Tibial artery (tissue), 4 donors: ENCODE data around the gene CKS2.

Experiments
- DNase-seq, 2 donors: peaks; one replicate each; pipeline ENCODE4 v3.0.0-alpha.2; 2019
- H3K27ac ChIP-seq, 2 donors: fragments of 200-600 bp; sonication (generic) in 1 of 2; 1 replicate in 1 of 2; 2 replicates in 1 of 2; pipeline ENCODE4 v1.5.1; 2018 to 2019; ENCODE audit warnings: mild to moderate bottlenecking in 1 of 2
- H3K27me3 ChIP-seq, 2 donors: fragments of 200-600 bp; sonication (generic) in 1 of 2; one replicate each; pipeline versions ENCODE4 v1.5.1 to v1.6.0; 2016 to 2019
- H3K36me3 ChIP-seq, 3 donors: fragments of 200-600 bp; sonication (generic) in 2 of 3; one replicate each; pipeline ENCODE4 v1.5.1; 2016 to 2019; ENCODE audit warnings: mild to moderate bottlenecking in 2 of 3
- H3K4me1 ChIP-seq, 4 donors: fragments of 200-600 bp; sonication (generic) in 2 of 4; 1 replicate in 3 of 4; 2 replicates in 1 of 4; pipeline ENCODE4 v1.5.1; 2016 to 2019
- H3K4me3 ChIP-seq, 2 donors: fragments of 200-600 bp; sonication (generic) in 1 of 2; 1 replicate in 1 of 2; 2 replicates in 1 of 2; pipeline ENCODE4 v1.5.1; 2018 to 2019; ENCODE audit warnings: mild to moderate bottlenecking in 2 of 2
- H3K9me3 ChIP-seq, 3 donors: fragments of 200-600 bp; sonication (generic) in 1 of 3; one replicate each; pipeline ENCODE4 v1.5.1; 2016 to 2019
- CTCF ChIP-seq, 2 experiments: fragments of 200-600 bp in 1 of 2; fragments of 450-650 bp in 1 of 2; IDR thresholded peaks; one replicate each; pipeline ENCODE4 v1.5.1; 2017 to 2019; ENCODE audit warnings: antibody characterized with exemption in 2 of 2, mild to moderate bottlenecking in 1 of 2, moderate library complexity in 1 of 2
- intact Hi-C: fragments of 100-400 bp; cut with DNase I; formaldehyde crosslinking; loops from one replicate; pipeline ENCODE4 v1.15.0; 2023; ENCODE audit warnings: low total_unique reads

Gene CKS2

DNA sequence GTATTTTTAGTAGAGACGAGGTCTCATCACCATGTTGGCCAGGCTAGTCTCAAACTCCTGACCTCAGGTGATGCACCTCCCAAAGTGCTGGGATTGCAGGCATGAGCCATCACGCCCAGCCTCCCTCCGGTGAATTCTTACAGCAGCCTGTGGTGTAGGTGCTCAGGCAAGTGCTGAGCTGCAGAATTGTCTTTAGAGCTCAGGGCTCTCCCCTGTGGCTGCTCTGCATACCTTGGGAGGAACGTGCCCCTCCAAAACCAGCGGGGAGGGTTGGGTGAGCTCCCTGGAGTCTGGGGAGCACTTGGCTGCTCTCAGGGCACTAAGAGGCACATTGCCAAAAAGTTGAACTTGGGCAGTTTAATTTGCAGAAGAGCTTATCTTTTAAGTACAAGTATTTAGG lies 36.7 kb downstream of the CKS2 start:
- H3K4me1 ChIP-seq: no peaks in the 10 kb centered on the region
- H3K27ac ChIP-seq: no peak overlapping the region
- no peaks in the 10 kb centered on the region for H3K27me3 ChIP-seq
- H3K4me3 ChIP-seq: no peak overlapping the region
- TF ChIP-seq CTCF (IDR thresholded peaks at IDR 0.05): no peak
- no peak for DNase-seq
- intact Hi-C loops: no loop called here
- peaks cover 75 to 98% (median 98%) of the 10 kb centered on the region in 3 donors for H3K36me3 ChIP-seq
- no peaks in the 10 kb centered on the region for H3K9me3 ChIP-seq

DNA sequence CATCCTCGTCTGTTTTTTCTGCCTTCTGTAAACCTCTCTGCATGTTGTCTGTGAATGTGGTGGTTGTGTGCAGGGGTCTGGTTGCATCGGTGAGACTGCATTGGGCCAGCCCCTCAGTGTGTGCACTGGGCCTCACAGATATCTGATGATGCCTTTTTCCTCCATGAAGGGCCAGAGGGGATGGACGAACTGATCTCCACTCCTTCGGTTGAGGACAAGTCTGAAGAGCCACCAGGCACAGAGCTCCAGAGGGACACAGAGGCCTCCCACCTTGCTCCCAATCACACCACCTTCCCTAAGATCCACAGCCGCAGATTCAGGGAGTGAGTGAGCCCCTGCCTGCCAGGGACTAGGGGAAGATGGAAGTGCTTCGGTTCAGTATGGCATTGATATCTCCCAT lies 38.6 kb downstream of the CKS2 start:
- no peak for TF ChIP-seq CTCF (IDR thresholded peaks at IDR 0.05)
- Histone ChIP-seq H3K36me3 (peaks cover 82 to 98% (median 98%) of the 10 kb centered on the region in 3 donors), H3K4me1 (no peaks in the 10 kb centered on the region), H3K4me3 (no peak overlapping the region), H3K27ac (no peak overlapping the region), H3K27me3 (no peaks in the 10 kb centered on the region), H3K9me3 (no peaks in the 10 kb centered on the region)
- intact Hi-C loops: no loop called here
- no peak for DNase-seq

DNA sequence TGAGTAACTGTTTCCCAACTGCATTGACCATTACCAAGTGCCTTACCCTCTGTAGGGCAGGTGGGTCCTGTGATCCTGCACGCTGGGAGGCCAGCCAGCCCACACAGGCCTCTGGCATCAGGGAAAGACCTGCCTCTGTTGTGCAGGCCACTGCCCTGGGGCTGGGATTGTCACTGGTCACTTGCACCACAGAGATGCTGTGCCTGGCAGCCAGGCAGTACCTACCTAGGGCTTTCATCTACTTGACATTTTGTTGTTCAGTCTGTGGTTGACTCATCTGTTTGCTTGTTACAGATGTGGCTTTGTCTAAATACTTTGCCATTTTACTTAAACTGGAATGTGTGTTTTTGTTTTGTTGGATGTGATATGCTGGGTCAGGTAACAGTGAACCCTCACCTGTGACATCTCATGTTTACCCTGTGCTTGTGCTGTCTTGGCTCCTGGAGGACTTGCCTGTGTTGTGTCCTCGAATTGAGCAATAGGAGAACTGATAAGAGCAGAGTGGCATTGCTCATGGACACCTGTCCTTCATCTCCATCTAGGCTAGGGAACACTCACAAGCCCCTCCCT lies 40.1 kb downstream of the CKS2 start:
- H3K27ac ChIP-seq: no peak overlapping the region
- H3K4me3 ChIP-seq: no peak overlapping the region
- H3K9me3 ChIP-seq: no peaks in the 10 kb centered on the region
- H3K27me3 ChIP-seq: no peaks in the 10 kb centered on the region
- no peak for TF ChIP-seq CTCF (IDR thresholded peaks at IDR 0.05)
- intact Hi-C loops: no loop called here
- peaks cover 96 to 99% (median 96%) of the 10 kb centered on the region in 3 donors for H3K36me3 ChIP-seq
- no peak for DNase-seq
- no peaks in the 10 kb centered on the region for H3K4me1 ChIP-seq

- Histone ChIP-seq H3K27me3 (no peaks in the 10 kb centered on the region), H3K4me1 (no peaks in the 10 kb centered on the region), H3K9me3 (no peaks in the 10 kb centered on the region), H3K27ac (no peak overlapping the region), H3K4me3 (no peak overlapping the region), H3K36me3 (peaks cover 96 to 99% (median 98%) of the 10 kb centered on the region in 3 donors)
- TF ChIP-seq CTCF (IDR thresholded peaks at IDR 0.05): no peak
- no peak for DNase-seq
- intact Hi-C loops: no loop called here
Observed at GRCh38 chr9:89351584-89352300, 40.7 kb downstream of the CKS2 start.

DNA sequence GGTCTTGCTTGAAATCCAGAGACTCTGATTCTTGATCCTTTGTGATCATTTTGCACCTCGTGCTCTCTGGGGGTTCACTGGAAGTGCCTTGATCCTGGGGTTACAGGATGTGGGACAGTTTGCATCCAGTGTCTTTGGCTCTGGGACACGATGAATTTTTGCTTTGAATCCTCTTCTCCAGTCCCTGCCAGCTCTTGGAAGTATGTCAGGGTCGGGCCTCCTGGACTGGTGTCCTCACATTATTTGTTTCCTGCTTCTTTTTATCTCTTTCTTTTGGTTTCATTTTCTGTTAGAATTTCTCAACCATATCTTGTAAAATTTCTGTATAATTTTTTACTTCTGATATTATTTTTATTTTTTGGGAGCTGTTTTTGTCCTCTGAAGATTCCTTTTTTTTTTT lies 41.5 kb downstream of the CKS2 start:
- intact Hi-C loops: no loop called here
- Histone ChIP-seq H3K27ac (no peak overlapping the region), H3K4me3 (no peak overlapping the region), H3K27me3 (no peaks in the 10 kb centered on the region), H3K36me3 (peaks cover 96 to 100% (median 98%) of the 10 kb centered on the region in 3 donors), H3K4me1 (no peaks in the 10 kb centered on the region), H3K9me3 (no peaks in the 10 kb centered on the region)
- TF ChIP-seq CTCF (IDR thresholded peaks at IDR 0.05): no peak
- DNase-seq: no peak
